ENCODE measurements around the gene LAMA1. TPM values are rescaled to one million over a fixed set of nuclear protein-coding genes. Genes with fewer than 3 reads are reported as not detected.

Gene LAMA1
- total RNA-seq, 1 experiment from 2014 or later: not detected

DNA sequence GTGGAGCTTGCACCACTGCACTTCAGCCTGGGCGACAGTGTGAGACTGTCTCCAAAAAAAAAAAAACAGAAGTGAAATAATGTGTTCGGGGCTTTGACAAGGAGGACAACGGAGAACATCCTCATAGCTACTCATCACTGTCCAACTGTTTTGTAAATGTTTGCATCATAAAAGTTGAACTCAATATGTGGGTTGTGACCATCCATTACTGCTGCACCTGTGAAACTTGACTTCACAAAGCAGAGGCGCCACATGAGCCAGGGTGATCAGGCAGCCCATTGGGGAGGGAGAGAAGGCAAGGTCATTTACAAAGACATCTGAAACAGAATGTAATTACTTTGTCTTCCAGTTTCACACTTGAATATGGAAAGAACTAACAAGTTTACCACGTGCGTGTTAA lies 61.6 kb downstream of the LAMA1 start:
- H3K27ac ChIP-seq (ENCODE audit: low read length): no peak overlapping the region
- no peaks in the 10 kb centered on the region for H3F3A ChIP-seq (ENCODE audit: low read length, unreplicated experiment)
- no peak overlapping the region for H3K4me3 ChIP-seq (ENCODE audit: low read length)
- BruUV-seq (replicated peaks): no TSS peak
- H3K27me3 ChIP-seq (ENCODE audit: low read length): peaks cover 56% of the 10 kb centered on the region
- TF ChIP-seq, protein P1, sequence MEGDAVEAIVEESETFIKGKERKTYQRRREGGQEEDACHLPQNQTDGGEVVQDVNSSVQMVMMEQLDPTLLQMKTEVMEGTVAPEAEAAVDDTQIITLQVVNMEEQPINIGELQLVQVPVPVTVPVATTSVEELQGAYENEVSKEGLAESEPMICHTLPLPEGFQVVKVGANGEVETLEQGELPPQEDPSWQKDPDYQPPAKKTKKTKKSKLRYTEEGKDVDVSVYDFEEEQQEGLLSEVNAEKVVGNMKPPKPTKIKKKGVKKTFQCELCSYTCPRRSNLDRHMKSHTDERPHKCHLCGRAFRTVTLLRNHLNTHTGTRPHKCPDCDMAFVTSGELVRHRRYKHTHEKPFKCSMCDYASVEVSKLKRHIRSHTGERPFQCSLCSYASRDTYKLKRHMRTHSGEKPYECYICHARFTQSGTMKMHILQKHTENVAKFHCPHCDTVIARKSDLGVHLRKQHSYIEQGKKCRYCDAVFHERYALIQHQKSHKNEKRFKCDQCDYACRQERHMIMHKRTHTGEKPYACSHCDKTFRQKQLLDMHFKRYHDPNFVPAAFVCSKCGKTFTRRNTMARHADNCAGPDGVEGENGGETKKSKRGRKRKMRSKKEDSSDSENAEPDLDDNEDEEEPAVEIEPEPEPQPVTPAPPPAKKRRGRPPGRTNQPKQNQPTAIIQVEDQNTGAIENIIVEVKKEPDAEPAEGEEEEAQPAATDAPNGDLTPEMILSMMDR (conservative IDR thresholded peaks at IDR 0.05; ENCODE audit: low read depth, low read length): no peak
- TF ChIP-seq EZH2 (IDR thresholded peaks at IDR 0.05; ENCODE audit: low read length, unreplicated experiment): no peak
- no peak for TF ChIP-seq EZH2phosphoT487 (IDR thresholded peaks at IDR 0.05; ENCODE audit: borderline replicate concordance, low read length)
- no peaks in the 10 kb centered on the region for H3K9me2 ChIP-seq (replicated peaks; ENCODE audit: low read length)
- ChIA-PET CTCF (interaction anchor here (0.7 kb wide), 1 partner anchor 67 kb away, joined by 4 read pairs; no protein-coding TSS in a partner anchor), POLR2A (ENCODE audit: unreplicated experiment) (no interaction called here)
- H3K36me3 ChIP-seq (ENCODE audit: low read depth, low read length): no peaks in the 10 kb centered on the region
- H3K79me2 ChIP-seq (ENCODE audit: low read length): no peaks in the 10 kb centered on the region
- H2AFZ ChIP-seq (ENCODE audit: low read length): no peak overlapping the region
- no peaks in the 10 kb centered on the region for H3K4me1 ChIP-seq (ENCODE audit: insufficient read depth, low read length)
- ATAC-seq (no peak), DNase-seq (no peak)
- H3K9ac ChIP-seq (ENCODE audit: low read length): no peak overlapping the region
- no peaks in the 10 kb centered on the region for H3K9me3 ChIP-seq (ENCODE audit: low read length)
- H4K20me1 ChIP-seq (ENCODE audit: low read length): no peaks in the 10 kb centered on the region
- intact Hi-C loops (cut with micrococcal nuclease): no loop called here
- H3K4me2 ChIP-seq (ENCODE audit: low read length): no peak overlapping the region

DNA sequence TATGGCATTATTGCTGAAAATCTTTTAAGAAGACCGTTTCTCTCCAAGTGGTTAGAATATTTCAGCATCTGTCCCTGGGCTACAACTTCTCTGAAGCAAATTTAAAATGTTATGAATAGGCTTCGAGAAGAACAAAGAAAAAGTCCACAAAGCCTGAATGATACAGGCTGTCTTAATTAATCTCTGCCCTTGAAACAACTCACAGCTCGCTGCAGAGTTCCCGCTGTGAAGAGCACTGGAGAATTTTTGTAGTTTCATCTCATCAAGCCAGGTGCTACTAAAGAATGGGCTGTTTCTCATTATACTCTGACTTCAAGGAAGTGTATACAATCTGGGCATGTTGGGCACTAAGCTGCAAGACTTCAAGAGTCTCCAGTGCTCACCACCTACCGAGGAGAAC lies 67.6 kb downstream of the LAMA1 start:
- no peak overlapping the region for H3K27ac ChIP-seq (ENCODE audit: low read length)
- no peaks in the 10 kb centered on the region for H3K9me2 ChIP-seq (replicated peaks; ENCODE audit: low read length)
- H3K4me3 ChIP-seq (ENCODE audit: low read length): no peak overlapping the region
- intact Hi-C loops (cut with micrococcal nuclease): no loop called here
- DNase-seq (no peak), ATAC-seq (no peak)
- no peaks in the 10 kb centered on the region for H4K20me1 ChIP-seq (ENCODE audit: low read length)
- H2AFZ ChIP-seq (ENCODE audit: low read length): no peak overlapping the region
- H3K9ac ChIP-seq (ENCODE audit: low read length): no peak overlapping the region
- H3K36me3 ChIP-seq (ENCODE audit: low read depth, low read length): no peaks in the 10 kb centered on the region
- no peak overlapping the region for H3K4me2 ChIP-seq (ENCODE audit: low read length)
- no peaks in the 10 kb centered on the region for H3F3A ChIP-seq (ENCODE audit: low read length, unreplicated experiment)
- H3K4me1 ChIP-seq (ENCODE audit: insufficient read depth, low read length): no peaks in the 10 kb centered on the region
- TF ChIP-seq EZH2 (IDR thresholded peaks at IDR 0.05; ENCODE audit: low read length, unreplicated experiment): no peak
- no peak for TF ChIP-seq EZH2phosphoT487 (IDR thresholded peaks at IDR 0.05; ENCODE audit: borderline replicate concordance, low read length)
- TF ChIP-seq, protein P1 (conservative IDR thresholded peaks at IDR 0.05; ENCODE audit: low read depth, low read length): no peak
- ChIA-PET POLR2A (ENCODE audit: unreplicated experiment) (no interaction called here), CTCF (no interaction called here)
- H3K27me3 ChIP-seq (ENCODE audit: low read length): peaks cover 62% of the 10 kb centered on the region
- no peaks in the 10 kb centered on the region for H3K9me3 ChIP-seq (ENCODE audit: low read length)
- BruUV-seq (replicated peaks): no TSS peak
- no peaks in the 10 kb centered on the region for H3K79me2 ChIP-seq (ENCODE audit: low read length)

DNA sequence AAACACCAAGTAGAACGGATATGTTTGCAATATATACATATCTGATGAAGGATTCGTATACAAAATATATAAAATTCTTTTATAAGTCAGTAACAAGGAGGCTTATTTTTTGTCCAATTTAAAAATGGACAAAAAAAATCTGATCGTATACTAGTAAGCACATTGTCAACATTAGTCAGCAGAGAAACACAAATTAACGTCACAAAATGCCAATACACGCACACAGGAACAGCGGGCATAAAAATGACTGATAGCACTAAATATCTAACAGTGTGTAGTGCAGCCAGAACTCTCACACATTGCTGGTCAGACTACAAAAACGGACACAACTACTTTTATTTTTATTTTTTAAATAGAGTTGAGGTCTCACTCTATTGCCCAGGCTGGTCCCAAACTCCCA lies 69.5 kb downstream of the LAMA1 start:
- peak; percentile 21 for DNase-seq
- CTCF ChIA-PET: no interaction called here
- Histone ChIP-seq H3K27ac (ENCODE audit: low read length) (no peak overlapping the region), H4K20me1 (ENCODE audit: low read length) (no peaks in the 10 kb centered on the region), H3K27me3 (ENCODE audit: low read length) (peaks cover 70% of the 10 kb centered on the region), H3K4me1 (ENCODE audit: insufficient read depth, low read length) (no peaks in the 10 kb centered on the region), H3K9me2 (replicated peaks; ENCODE audit: low read length) (no peaks in the 10 kb centered on the region), H3F3A (ENCODE audit: low read length, unreplicated experiment) (no peaks in the 10 kb centered on the region), H3K4me2 (ENCODE audit: low read length) (no peak overlapping the region), H3K9me3 (ENCODE audit: low read length) (no peaks in the 10 kb centered on the region), H3K79me2 (ENCODE audit: low read length) (no peaks in the 10 kb centered on the region), H3K9ac (ENCODE audit: low read length) (no peak overlapping the region), H3K36me3 (ENCODE audit: low read depth, low read length) (no peaks in the 10 kb centered on the region), H3K4me3 (ENCODE audit: low read length) (no peak overlapping the region), H2AFZ (ENCODE audit: low read length) (no peak overlapping the region)
- intact Hi-C loops (cut with micrococcal nuclease): no loop called here
- TF ChIP-seq EZH2phosphoT487 (IDR thresholded peaks at IDR 0.05; ENCODE audit: borderline replicate concordance, low read length): no peak
- TF ChIP-seq, protein P1 (conservative IDR thresholded peaks at IDR 0.05; ENCODE audit: low read depth, low read length): no peak
- TF ChIP-seq EZH2 (IDR thresholded peaks at IDR 0.05; ENCODE audit: low read length, unreplicated experiment): no peak
- ATAC-seq: no peak
- BruUV-seq (replicated peaks): no TSS peak
- POLR2A ChIA-PET (ENCODE audit: unreplicated experiment): no interaction called here
